ENCODE measurements around the gene ARID3B. TPM values are rescaled to one million over a fixed set of nuclear protein-coding genes. Genes with fewer than 3 reads are reported as not detected.

ARID3B gene
- total RNA-seq, 1 experiment from 2014 or later, result 19.0 TPM

DNA sequence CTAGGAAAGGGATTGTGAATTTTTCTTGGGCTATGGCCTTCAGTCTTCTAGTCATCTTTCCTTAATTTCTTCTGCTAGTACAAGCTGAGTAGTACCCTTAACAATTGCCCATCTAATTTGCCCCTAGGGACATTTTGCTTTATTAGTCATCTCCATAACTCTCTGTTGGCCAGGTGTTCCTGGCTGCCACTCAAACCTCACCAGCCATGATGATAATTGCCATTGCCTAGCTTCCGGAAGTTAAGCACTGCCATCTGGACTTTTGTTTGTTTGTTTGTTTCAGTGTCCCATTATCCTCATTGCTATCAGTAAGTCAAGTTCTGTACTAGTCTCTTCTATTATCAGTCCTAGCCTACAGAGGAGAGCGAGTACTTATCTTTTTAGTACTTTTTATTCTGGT lies 43.4 kb upstream of the ARID3B start:
- Histone ChIP-seq H3K9me2 (replicated peaks; ENCODE audit: low read length) (no peaks in the 10 kb centered on the region), H3F3A (ENCODE audit: low read length, unreplicated experiment) (no peaks in the 10 kb centered on the region), H3K36me3 (ENCODE audit: low read depth, low read length) (no peaks in the 10 kb centered on the region), H2AFZ (ENCODE audit: low read length) (0 out of 2 replicates have a peak overlapping the region, but pooled peaks have one; percentile 14), H3K4me2 (ENCODE audit: low read length) (peak overlapping the region; percentile 43), H3K27me3 (ENCODE audit: low read length) (no peaks in the 10 kb centered on the region), H3K9me3 (ENCODE audit: low read length) (no peaks in the 10 kb centered on the region), H3K9ac (ENCODE audit: low read length) (no peak overlapping the region), H4K20me1 (ENCODE audit: low read length) (no peaks in the 10 kb centered on the region), H3K4me3 (ENCODE audit: low read length) (no peak overlapping the region), H3K27ac (ENCODE audit: low read length) (peak overlapping the region; percentile 64), H3K79me2 (ENCODE audit: low read length) (no peaks in the 10 kb centered on the region), H3K4me1 (ENCODE audit: insufficient read depth, low read length) (peaks cover 14% of the 10 kb centered on the region)
- DNase-seq, result peak; percentile 96
- TF ChIP-seq, protein P1, sequence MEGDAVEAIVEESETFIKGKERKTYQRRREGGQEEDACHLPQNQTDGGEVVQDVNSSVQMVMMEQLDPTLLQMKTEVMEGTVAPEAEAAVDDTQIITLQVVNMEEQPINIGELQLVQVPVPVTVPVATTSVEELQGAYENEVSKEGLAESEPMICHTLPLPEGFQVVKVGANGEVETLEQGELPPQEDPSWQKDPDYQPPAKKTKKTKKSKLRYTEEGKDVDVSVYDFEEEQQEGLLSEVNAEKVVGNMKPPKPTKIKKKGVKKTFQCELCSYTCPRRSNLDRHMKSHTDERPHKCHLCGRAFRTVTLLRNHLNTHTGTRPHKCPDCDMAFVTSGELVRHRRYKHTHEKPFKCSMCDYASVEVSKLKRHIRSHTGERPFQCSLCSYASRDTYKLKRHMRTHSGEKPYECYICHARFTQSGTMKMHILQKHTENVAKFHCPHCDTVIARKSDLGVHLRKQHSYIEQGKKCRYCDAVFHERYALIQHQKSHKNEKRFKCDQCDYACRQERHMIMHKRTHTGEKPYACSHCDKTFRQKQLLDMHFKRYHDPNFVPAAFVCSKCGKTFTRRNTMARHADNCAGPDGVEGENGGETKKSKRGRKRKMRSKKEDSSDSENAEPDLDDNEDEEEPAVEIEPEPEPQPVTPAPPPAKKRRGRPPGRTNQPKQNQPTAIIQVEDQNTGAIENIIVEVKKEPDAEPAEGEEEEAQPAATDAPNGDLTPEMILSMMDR (conservative IDR thresholded peaks at IDR 0.05; ENCODE audit: low read depth, low read length), result no peak
- TF ChIP-seq EZH2 (IDR thresholded peaks at IDR 0.05; ENCODE audit: low read length, unreplicated experiment) (no peak), EZH2phosphoT487 (IDR thresholded peaks at IDR 0.05; ENCODE audit: borderline replicate concordance, low read length) (no peak)
- peak; percentile 92 for ATAC-seq
- ChIA-PET CTCF (interaction anchor here (0.7 kb wide), 1 partner anchor 696 kb away, joined by 3 read pairs; no protein-coding TSS in a partner anchor), POLR2A (ENCODE audit: unreplicated experiment) (no interaction called here)
- intact Hi-C loops (cut with micrococcal nuclease), result loop anchor here (2.0 kb wide), 1 partner anchor 45 kb away; no protein-coding TSS in a partner anchor
- BruUV-seq (replicated peaks), result no TSS peak

DNA sequence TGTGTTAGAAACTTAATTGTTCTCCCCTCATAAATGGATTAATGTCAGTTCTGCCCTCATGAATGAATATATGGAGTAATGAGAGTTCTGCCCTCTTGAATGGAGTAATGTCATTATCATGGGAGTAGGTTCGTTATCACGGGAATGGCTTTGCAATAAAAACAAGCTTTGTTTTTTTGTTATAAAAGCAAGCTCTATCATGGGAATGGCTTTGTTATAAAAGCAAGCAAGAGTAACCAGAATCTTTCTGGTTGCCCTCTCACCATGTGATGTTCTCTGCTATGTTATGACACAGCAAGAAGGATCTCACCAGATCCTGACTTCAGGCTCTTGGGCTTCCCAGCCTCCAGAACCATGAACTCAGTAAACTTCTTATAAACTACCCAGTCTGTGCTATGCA lies 41.7 kb upstream of the ARID3B start:
- ATAC-seq (no peak), DNase-seq (no peak)
- no peak overlapping the region for H3K27ac ChIP-seq (ENCODE audit: low read length)
- POLR2A ChIA-PET (ENCODE audit: unreplicated experiment), result no interaction called here
- H3K4me1 ChIP-seq (ENCODE audit: insufficient read depth, low read length), result peaks cover 22% of the 10 kb centered on the region
- H3K27me3 ChIP-seq (ENCODE audit: low read length), result no peaks in the 10 kb centered on the region
- H3K4me2 ChIP-seq (ENCODE audit: low read length), result no peak overlapping the region
- CTCF ChIA-PET, result no interaction called here
- H3K4me3 ChIP-seq (ENCODE audit: low read length), result no peak overlapping the region
- H3K9me3 ChIP-seq (ENCODE audit: low read length), result no peaks in the 10 kb centered on the region
- BruUV-seq (replicated peaks), result no TSS peak
- no peaks in the 10 kb centered on the region for H3K36me3 ChIP-seq (ENCODE audit: low read depth, low read length)
- H3K9me2 ChIP-seq (replicated peaks; ENCODE audit: low read length), result no peaks in the 10 kb centered on the region
- no peaks in the 10 kb centered on the region for H4K20me1 ChIP-seq (ENCODE audit: low read length)
- peaks cover 3% of the 10 kb centered on the region for H3F3A ChIP-seq (ENCODE audit: low read length, unreplicated experiment)
- H3K79me2 ChIP-seq (ENCODE audit: low read length), result no peaks in the 10 kb centered on the region
- no peak for TF ChIP-seq EZH2phosphoT487 (IDR thresholded peaks at IDR 0.05; ENCODE audit: borderline replicate concordance, low read length)
- TF ChIP-seq EZH2 (IDR thresholded peaks at IDR 0.05; ENCODE audit: low read length, unreplicated experiment), result no peak
- TF ChIP-seq, protein P1 (conservative IDR thresholded peaks at IDR 0.05; ENCODE audit: low read depth, low read length), result no peak
- no peak overlapping the region for H2AFZ ChIP-seq (ENCODE audit: low read length)
- no peak overlapping the region for H3K9ac ChIP-seq (ENCODE audit: low read length)
- intact Hi-C loops (cut with micrococcal nuclease), result no loop called here

DNA sequence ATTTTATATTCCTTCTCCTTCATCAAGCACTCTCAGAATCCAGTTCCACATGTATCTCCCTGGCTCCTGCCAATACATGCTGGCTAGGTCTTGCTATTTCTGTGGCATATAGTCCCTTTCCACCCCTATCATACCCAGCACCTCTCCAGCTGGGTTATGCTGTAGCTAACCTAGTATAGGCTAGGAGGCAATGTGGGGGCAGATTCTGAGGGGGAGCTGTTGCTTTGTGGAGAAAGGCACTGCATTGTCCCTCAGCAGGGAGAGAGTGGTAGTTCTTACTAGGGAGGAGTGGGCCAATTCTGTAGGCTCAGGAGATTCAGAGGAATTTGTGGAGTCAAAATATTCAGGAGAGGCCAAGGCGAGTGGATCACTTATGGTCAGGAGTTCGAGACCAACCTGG lies 40.6 kb upstream of the ARID3B start:
- Histone ChIP-seq H3K4me2 (ENCODE audit: low read length) (no peak overlapping the region), H3K27ac (ENCODE audit: low read length) (no peak overlapping the region), H3K36me3 (ENCODE audit: low read depth, low read length) (no peaks in the 10 kb centered on the region), H2AFZ (ENCODE audit: low read length) (no peak overlapping the region), H3K9me3 (ENCODE audit: low read length) (no peaks in the 10 kb centered on the region), H3K9me2 (replicated peaks; ENCODE audit: low read length) (no peaks in the 10 kb centered on the region), H3K4me3 (ENCODE audit: low read length) (no peak overlapping the region), H4K20me1 (ENCODE audit: low read length) (no peaks in the 10 kb centered on the region), H3K79me2 (ENCODE audit: low read length) (no peaks in the 10 kb centered on the region), H3K4me1 (ENCODE audit: insufficient read depth, low read length) (peaks cover 31% of the 10 kb centered on the region), H3F3A (ENCODE audit: low read length, unreplicated experiment) (peaks cover 3% of the 10 kb centered on the region), H3K27me3 (ENCODE audit: low read length) (no peaks in the 10 kb centered on the region), H3K9ac (ENCODE audit: low read length) (no peak overlapping the region)
- CTCF ChIA-PET, result no interaction called here
- POLR2A ChIA-PET (ENCODE audit: unreplicated experiment), result no interaction called here
- no peak for TF ChIP-seq EZH2 (IDR thresholded peaks at IDR 0.05; ENCODE audit: low read length, unreplicated experiment)
- no peak for TF ChIP-seq EZH2phosphoT487 (IDR thresholded peaks at IDR 0.05; ENCODE audit: borderline replicate concordance, low read length)
- TF ChIP-seq, protein P1 (conservative IDR thresholded peaks at IDR 0.05; ENCODE audit: low read depth, low read length), result no peak
- DNase-seq (no peak), ATAC-seq (no peak)
- no TSS peak for BruUV-seq (replicated peaks)
- intact Hi-C loops (cut with micrococcal nuclease), result no loop called here
